GM19025 (cell line): Measurements from ENCODE around the gene ALOX12.
A peak's percentile ranks its signal among the peaks of the same experiment; 100 is the strongest.

Experiments used
- ATAC-seq: cut with Tn5 transposase; IDR thresholded peaks from one replicate; pipeline ENCODE4 v1.9.1; 2021; ENCODE audit warnings: mild to moderate bottlenecking, low read depth, moderate library complexity; ENCODE audit not compliant: unreplicated experiment

Gene ALOX12

DNA sequence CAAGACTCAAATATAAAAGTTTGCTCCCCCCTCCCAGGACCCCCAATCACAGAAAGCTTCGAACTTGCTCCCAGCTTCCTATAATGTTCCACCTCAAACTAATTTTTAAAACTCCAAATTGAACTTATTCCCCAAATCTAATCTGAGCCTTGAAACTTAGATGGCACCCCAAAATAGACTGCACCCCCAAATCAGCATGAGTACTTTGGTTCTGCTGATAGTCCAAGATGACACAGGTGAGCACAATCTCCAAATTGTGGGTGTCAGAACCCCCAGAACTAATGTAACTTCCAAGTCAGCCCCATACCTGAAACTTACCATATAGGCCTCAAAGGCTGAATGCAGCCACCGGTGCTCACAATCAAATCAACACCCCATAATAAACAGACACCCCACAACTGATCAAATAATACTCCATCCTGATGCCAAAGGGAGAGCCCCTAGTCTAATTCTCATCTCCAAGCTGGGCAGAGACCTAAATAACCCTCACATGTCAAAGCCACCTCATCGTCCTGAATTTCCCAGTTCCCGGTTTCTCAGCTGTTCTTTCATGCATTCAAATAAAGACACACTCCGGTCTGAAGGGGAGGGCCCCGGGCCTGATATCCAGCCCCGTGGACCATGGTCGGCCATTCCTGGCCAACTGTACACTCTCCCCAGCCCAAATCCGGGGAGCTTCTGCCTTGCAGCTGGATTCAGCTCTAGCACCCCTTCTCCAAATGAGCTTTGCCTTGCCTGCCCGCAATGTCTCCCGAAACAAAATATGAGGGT is 25.2 kb downstream of the ALOX12 start:
- no peak for ATAC-seq

GRCh38 chr17:7021993-7022778 is 26.3 kb downstream of the ALOX12 start:
- no peak for ATAC-seq

DNA sequence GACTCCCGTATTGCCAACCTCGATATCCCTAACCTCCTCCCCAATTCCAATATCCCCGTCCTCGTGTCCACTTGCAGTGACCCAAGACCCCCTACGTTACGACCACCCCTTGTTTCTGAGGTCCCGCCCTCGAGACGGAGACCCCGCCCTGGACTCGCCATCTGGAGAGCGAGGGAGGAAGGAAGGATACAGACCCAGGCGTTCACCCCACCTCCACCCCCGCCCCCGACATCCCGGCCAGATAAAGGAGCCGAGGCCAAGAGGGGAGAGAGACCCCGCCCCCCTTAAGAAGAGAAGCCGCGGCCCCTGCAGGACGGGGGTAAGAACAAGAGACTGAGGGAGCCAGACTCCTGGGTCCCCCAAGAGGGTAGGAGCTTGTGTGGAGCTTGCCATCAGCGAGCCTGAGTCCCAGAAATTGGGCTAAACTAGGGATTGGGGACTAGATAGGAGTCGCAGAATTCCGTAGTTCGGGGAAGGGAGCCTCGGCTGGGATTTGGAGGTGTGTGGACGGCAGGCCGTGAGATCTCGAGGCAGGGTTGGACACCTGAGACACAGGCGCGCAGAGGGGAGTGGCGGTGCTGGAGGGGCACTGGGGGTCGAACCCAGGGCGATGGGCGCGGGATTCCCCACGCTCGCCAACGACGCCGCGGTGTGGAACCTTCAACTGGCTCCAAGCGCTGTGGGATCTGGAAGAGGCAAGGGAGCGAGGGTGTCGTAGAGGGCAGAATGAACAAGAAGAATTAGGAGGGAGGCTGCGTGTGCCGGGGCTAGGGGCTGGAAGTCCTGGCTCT is 27.1 kb downstream of the ALOX12 start, which contains the start of gene BCL6B:
Gene BCL6B (plus strand): TSS at position 270 of the 791 bp plus-strand sequence. CDS start 622 bp downstream, outside the sequence.
- ATAC-seq, result no peak

GRCh38 chr17:7023576-7024401 is 27.9 kb downstream of the ALOX12 start:
- ATAC-seq, result no peak

DNA sequence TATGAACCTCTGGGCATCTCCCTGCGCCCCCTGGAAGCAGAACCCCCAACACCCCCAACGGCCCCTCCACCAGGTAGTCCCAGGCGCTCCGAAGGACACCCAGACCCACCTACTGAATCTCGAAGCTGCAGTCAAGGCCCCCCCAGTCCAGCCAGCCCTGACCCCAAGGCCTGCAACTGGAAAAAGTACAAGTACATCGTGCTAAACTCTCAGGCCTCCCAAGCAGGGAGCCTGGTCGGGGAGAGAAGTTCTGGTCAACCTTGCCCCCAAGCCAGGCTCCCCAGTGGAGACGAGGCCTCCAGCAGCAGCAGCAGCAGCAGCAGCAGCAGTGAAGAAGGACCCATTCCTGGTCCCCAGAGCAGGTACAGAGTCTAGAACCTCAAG is 28.5 kb downstream of the ALOX12 start:
- no peak for ATAC-seq

DNA sequence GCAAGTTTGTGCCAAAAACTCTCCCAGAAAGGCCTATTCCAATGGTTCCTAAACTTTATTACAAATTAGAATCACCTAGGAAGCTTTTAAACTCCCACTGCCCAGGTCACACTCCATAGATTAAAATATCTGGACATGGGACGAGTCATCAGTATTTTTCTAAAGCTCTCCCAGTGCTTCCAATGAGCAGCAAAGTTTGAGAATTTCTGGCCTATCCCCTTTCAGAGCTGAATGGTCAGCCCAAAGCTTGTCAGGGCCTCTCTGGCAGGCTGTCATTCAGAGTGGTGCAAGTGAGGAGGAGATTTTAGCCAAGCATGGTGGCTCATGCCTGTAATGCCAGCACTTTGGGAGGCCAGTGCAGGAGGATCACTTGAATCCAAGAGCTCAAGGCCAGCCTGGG is 29.4 kb downstream of the ALOX12 start:
- no peak for ATAC-seq

DNA sequence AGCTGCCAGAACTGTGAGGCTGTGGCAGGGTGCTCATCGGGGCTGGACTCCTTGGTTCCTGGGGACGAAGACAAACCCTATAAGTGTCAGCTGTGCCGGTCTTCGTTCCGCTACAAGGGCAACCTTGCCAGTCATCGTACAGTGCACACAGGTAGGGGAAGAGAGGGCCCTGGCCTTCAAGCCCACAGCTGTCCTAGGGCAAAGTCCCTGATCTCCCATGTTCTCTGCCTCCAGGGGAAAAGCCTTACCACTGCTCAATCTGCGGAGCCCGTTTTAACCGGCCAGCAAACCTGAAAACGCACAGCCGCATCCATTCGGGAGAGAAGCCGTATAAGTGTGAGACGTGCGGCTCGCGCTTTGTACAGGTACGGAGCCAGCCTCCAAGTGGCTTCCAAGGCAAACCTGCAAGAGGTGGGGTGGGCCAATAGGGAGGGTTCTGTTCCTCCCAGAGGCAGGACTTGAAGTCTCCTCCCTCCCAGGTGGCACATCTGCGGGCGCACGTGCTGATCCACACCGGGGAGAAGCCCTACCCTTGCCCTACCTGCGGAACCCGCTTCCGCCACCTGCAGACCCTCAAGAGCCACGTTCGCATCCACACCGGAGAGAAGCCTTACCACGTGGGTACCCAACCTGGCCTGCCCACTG is 30.7 kb downstream of the ALOX12 start:
- no peak for ATAC-seq

DNA sequence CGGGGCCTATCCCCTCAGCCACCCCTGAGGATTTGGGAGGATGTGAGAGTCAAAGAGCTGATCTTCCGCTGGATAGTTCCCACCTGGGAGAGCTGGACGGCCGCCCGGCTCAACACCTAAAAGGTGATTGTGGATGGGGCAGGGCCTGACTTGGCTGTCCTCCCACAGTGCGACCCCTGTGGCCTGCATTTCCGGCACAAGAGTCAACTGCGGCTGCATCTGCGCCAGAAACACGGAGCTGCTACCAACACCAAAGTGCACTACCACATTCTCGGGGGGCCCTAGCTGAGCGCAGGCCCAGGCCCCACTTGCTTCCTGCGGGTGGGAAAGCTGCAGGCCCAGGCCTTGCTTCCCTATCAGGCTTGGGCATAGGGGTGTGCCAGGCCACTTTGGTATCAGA is 31.5 kb downstream of the ALOX12 start:
- ATAC-seq, result no peak

DNA sequence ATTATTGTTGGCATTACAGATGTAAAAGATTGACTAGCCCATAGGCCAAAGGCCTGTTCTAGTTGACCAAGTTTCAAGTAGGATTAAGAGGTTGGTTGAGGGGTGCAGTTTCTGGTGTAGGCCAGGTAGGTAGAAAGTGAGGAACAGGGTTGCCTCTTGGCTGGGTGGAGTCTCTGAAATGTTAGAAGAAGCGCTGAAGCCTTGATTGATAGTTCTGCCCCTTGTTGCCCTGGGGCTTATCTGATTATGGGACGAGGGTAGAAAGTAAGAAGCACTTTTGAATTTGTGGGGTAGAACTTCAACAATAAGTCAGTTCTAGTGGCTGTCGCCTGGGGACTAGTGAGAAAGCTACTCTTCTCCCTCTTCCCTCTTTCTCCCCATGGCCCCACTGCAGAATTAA is 33.2 kb downstream of the ALOX12 start:
- ATAC-seq, result no peak

- no peak for ATAC-seq
Measured at GRCh38 chr17:7029659-7030058, 33.8 kb downstream of the ALOX12 start.

- ATAC-seq, result peak; percentile 12
Measured at GRCh38 chr17:7034955-7035590, 39.2 kb downstream of the ALOX12 start.

DNA sequence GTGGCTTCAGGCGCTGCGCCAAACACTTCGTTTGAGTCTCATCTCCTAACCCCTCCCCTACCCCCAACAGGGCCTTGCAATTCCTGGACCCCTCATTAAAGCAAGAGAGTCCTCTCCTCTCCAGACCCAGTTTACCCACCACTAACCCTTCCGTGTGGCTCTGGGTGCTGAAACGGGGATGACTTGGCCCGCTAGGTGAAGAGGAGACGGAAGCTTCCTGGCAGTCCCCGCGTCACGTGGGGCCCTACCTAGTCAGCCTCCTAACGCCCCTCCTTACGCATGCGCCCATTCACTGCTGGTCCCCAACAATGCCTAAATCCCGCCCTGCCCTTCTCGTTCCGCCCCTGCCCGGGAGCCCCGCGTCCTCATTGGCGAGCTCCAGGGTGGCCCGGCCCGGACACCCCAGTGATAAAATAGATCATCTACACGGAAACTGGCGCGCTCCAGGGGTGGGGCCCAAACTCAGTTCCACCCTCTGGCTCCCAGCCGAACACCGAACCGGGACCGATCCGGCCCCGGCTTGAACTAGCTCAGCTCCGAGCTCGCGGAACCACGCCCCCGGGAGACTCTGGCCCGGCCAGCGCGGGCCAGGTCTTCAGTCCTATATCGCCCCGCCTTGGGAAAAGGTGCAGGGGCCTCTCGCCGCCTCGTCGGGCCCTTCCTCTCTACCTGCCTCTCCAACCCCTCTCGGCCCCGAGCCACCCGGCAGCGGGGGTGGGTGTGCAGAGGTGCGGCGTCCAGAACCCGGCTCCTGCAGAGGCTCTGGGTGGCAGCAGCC is 39.9 kb downstream of the ALOX12 start, which contains the start of gene SLC16A13:
Gene SLC16A13 (plus strand): TSS at position 425 of the 778 bp plus-strand sequence. CDS start 368 bp downstream, outside the sequence.
- ATAC-seq, result peak; percentile 88

- no peak for ATAC-seq
Measured at GRCh38 chr17:7038025-7038862, 42.4 kb downstream of the ALOX12 start.

- ATAC-seq, result no peak
Measured at GRCh38 chr17:7039832-7040231, 44.0 kb downstream of the ALOX12 start.

DNA sequence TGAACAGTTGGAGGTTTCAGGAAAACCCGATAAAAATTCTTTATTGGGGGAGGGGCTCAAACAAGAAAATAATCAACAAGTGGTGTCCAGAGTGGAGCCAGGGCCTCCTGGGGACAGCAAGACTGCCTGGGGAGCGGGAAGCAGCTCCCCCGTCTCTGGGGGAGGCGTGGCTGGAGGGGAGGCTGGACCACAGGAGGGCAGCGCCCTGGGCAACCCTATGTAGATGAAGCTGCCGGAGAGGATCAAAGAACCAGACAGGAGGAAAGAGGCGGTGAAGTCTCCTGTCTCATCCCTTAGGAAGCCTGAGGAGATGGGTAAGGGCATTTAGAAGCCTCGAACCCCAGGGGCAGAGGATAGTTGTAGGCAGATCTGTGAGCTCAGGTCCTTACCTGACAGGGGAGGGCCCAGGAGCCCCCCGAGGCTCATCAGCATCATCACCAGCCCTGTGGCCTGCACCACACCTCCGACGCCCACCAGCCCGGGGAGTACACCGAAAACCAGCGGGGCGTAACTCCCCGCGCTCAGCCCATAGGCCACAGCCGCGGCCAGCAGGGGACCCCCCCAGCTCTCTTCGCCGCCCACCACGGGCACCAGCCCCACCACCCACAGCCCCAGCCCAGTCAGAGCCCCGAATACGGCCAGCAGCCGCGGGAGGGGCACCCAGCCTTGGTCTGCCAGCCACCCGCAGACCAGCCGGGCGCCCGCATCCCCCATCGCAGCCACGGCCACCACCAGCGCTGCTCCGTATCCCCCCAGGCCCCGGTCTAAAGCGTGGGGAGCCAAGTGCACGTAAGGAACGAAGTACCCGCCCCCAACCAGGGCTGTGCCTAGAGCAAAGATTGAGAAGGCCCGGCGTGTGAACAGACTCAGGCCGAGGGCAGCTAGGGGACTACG is 46.0 kb downstream of the ALOX12 start:
- no peak for ATAC-seq

- ATAC-seq, result no peak
Measured at GRCh38 chr17:7042501-7043181, 46.8 kb downstream of the ALOX12 start.
